NCI-H146 treated with DMSO at 0.1 percent for 48 hours (cell line): Measurements from ENCODE around the gene IGSF21.

Experiments
- DNase-seq: peaks from one replicate; lab custom pipeline; 2025; ENCODE audit not compliant: unreplicated experiment; lab: John Stamatoyannopoulos, UW

IGSF21 gene

DNA sequence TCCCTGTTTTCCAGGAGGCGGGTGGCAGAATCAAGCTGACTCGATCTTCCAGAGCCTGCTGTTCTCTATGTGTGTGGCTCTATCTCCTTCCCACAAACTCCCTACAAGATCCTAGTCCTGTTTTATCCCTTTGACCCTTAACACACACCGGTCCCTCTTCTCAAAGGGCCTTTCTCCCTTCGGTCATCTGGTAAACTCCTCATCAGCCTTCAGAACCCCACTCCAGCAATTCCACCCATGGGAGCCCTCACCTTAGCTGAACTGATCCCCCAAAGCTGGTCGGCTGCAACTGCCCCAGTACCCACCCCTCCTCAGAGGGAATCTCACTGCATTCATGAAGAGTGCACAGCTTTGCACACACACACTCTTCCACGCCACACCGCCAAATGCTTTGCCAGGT lies 184.9 kb downstream of the IGSF21 start:
- DNase-seq = no peak

DNA sequence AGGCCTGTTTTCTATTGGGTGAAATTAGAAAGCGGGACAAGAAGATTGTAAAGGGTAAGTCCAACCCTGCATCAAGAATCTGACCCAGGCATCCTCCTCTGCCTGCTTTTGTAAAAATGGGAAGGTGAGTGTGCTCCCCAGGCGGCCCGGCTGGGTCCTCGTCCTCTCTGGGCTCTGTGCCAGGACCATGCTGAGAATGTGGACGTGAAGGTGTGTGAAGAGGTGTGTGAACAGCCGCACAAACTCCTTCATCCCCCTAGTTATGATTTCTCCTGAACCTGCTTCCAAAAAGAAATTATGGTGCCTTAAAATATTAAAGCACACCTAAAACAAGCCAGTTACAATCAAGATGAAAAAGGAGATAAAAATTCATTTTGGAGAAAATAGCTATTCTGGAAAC lies 185.7 kb downstream of the IGSF21 start:
- no peak for DNase-seq

DNA sequence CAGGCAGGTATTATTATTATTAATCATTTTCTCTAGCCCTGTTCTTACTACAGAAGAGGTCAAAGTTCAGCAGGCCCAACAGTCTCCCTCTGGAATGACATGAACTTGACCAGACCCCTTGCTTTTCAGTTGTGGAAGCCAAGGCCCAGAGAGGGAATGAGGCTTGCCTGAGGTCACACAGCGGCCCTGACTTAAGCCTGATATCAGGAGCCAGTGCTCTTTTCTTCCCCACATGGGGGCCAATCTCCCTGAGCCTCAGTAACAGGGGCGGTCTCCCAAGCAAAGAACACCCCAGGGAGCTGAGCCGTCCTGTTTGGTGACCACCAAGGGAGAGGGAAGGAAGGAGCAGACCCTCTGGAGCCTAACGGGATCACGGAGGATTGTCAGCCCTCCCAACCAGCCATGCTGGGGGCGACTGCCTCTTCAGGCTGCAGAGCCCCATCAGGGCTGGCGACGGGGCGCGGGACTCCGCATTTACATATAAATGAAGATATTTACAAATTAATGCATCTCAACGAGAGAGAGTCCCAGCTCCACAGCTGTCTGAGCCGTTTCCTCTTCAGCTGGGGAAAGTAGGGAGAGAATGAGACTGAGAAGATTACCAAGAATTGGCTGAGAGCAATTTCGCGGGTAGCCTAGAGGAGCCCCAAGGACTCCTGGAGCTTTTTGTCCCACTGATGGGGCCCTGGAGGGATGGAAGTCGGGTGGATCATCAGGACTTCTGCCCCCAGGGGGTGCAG lies 187.0 kb downstream of the IGSF21 start:
- no peak for DNase-seq

DNA sequence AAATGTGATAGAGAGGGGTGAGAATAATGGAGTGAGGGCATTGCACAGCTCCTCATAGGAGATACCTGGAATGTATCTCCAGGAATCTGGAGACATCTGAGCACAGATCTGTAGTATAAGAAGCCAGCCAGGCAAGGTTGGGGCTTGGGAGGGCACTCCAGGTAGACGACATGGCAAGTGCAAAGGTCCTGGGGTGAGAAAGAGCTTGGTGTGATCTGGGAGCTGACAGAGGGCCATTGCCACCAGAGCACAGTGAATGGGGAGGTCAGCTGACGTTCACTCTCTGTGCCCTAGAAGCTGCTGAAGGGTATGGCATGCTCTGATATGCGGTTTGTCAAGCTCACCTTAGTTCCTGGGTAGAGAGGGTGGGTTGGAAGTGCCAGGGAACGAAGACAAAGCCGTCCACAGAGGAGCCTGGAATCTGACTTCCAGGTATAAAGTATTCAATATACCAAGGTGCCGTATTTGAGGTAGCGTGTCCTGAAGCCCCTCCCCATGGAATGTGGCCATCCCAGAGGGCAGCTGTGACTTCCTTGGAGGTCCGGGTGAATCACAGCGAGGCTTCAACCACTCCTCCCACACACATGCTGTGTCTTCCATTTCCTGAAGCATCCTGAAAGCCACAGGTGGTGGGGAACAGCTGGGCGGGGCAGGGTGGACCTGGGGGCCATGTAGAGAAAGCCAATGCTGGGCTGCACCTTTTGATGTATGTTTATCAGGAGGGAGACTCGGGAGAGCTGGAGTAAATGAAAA lies 190.5 kb downstream of the IGSF21 start:
- DNase-seq = no peak

DNA sequence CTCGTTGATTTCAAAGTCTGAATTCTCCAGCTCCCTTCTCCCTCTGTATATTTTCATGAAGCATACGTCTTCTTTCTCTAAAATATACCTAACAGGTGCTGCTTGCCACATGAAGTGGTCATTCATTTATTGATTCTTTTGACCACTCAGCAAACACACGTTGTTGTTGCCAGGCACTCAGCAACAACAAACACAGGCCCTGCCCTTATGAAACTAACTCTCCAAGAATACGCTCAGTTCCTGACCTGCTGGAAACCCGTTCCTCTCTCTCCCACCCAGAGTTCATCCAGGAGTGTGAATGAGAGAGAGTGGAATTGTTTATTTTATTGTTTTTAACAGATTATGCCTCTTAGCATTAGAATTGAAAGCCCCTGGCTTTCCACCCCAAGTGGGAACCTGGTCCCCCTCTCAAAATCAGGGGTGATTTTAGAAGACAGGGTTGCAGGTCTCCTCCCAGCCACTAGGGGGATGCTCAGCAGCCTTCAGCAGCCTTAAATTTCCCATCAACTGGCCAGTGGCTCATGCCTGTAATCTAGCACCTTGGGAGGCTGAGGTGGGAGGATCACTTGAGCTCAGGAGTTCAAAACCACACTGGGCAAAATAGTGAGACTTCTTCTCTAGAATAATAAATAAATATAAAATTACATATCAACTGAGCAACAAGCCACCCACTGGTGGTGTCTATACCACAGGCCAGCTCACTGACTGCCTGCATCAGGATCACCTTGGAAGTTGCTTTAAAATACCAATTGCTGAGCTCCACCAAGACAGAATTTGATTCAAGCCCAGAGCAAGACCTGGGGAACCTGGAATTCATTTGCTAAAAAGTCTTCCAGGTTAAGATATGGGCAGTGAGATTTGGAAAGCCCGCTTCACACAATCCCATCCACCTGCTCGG lies 192.1 kb downstream of the IGSF21 start:
- DNase-seq = no peak

DNA sequence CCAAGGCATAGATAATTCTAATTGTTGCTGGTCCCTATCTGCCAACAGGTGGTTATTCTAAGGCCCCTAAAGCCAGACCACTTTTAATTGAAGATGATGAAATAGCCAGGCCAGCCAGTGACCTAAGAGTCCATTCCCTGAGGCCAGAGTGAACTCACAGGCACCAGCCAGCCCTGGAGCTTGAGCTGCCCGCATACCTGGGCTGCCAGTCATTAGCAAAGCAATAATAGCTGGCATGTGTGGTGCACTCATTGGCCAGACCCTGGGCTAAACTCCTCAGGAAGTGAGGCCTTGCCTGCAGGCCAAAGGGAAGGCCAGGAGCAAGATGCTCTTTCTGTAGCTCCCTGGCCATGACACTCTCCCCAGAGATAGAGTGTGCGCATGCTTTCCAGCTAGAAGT lies 192.8 kb downstream of the IGSF21 start:
- DNase-seq = no peak

DNA sequence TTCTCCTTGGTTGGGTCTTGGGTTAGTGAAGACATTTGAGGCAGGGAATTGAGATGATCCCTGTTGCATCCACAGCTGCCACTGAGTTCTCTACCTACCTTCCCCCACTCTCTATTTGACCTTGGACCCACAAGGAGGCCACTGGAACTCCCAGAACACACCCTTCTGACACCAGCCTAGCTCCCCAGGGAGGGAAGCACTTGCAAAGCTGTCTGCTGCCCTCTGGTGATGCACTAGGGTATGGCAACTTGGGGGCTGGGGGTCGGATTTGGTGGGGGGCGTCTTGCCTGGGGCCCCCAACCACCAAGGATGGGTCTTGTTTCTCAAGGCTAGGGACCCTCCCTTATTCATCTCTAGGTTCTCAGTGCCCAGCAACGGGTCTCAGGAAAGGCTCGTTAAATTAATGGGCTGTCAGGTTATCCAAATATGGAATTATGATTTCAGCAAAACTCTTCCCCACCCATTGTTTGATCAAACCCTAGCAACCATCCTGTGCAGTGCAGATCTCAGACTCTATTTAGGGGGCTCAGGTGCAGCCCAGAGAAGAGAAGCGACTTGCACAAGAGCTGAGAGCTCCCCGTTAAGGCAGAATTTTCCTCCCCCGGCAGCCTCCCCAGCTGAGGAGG lies 195.3 kb downstream of the IGSF21 start:
- no peak for DNase-seq

DNA sequence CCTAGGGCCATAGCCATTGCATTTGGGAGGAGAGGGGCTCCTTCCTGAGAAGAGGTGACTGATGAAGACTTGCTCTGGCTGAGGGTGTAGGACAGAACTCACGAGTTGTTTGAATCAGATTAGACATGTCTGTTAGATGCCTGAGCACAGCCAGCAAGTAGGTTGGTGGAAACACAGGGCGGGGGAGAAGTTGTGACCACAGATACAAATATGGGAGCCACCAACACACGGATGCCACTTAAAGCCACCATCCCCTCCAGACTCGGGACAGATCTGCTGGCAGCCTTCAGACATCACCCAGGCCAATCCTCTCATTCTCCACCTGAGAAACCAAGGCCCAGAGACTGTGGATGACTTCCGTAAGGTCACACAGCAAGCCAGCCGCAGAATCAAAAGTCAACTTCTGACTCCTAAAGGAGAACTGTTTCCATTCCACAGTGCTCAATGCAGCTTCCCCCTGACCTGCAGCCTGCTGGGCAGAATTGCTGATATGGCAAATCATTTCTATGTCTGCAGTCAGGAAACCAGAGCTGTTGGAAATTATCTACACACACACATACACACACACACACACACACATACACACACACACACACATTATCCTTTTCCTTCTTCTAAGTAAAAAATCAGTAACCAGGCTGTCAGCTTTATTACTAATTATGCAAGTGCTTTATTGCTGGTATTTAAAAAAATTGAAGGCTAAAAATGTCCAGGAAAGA lies 196.7 kb downstream of the IGSF21 start:
- no peak for DNase-seq

DNA sequence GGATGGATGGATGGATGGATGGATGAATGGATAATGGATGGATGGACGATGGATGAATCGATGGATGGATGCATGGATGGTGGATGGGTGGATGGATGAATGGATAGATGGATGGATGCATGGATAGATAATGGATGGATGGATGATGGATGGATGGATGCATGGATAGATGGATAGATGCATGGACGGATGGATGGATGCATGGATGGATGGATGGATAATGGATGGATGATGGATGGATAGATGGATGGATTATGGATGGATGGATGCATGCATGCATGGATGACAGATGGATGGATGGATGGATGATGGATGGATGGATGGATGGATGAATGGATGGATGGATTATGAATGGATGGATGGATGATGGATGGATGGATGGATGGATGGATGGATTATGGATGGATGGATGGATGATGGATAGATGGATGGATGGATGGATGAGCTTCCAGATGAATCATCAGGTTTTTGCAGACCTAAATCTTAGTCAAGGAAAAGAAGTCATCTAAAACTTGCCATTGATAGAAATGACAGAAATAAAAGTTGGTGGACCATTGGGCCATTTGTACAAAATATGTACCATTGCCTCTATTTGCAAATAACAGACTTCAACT lies 197.7 kb downstream of the IGSF21 start:
- DNase-seq = no peak

DNA sequence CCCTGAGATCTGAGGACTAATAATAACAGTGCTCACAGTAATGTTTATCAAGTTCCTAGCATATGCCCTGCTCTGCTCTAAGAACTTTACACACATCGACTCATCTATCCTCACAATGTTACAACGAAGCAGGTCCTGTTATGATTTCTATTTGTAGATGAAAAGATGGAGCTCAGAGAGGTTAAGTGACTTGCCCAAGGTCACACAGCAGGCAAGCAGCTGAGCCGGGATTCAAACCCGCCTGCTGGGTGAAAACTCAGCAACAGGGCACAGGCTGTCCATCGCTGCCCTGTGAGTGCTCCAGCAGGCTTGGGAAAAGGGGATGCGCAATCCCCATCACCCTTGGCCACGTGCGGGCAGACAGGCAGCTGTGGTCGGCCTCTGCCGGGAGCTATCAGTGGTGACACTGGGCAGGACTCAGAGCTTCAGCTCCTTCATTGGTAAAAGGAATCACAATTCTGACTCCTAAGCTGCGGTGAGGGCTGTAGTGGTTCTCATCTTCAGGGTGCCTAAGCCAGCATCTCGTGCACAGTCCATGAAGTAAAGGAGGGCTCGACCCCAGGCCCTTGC lies 199.8 kb downstream of the IGSF21 start:
- DNase-seq = no peak

DNA sequence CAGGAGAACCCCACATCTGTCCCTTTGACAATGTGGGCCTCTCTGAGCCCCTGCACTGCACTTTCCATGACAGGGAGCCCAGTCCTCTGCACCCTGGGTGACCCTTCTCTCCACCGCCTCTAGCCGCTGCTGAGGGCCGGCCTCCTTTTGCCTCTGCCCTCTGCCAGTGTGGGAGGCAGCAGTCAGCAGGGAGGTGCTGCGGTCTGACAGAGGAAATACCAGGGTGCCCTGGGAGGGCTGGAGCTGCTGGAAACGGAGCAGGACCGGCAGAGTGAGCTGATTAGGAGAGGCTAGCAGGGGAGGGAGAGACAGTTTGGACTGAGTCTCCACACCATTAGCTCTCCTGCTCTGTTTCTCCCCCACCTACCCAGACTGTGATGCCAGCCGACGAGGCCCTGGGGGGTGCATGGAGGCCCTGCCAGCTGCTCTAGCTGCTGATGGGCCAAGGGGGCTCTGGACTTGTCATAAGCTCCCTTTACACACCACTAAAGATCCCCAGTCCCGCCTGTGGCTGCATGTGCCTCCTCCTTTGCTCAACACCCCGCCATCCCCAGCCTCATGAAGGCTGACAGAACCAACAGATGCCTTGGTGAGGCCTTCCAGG lies 202.1 kb downstream of the IGSF21 start:
- no peak for DNase-seq

DNA sequence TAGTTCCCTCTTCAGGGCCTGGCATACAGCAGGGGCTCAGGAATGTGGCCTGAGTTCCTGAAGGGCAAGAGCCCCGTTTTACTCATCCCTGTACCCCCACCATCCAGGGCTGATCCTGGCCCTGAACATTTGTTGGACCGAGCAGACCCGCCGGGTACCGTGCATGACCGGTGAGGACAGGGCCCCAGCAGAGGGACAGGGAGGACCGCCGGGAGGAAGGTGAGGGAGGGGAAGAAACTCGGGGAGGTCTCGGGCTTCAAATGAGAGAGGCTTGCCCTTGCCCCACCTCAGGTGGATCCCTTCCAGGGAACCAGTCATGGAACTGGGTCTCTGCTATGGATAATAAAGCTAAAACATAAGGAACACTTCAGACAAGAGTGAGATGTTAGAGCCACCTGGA lies 205.4 kb downstream of the IGSF21 start:
- no peak for DNase-seq

DNA sequence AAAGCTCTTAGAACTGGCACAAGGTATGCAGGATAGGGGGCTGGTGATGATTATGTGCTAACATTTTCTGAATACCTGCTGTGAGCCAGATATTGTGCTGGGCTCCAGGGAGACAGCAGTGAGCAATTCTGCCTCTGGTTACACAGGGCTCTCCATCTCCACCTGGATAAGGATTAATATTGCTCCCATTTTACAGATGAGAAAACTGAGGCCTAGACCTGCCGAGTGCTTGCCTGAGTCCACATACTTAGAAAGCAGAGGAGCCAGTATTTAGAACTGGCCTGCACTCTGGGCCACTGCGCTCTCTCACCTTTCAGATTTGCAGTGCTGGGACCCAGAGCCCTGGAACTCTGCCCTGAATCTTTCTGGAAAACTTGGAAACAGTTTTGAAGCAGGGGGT lies 205.9 kb downstream of the IGSF21 start:
- no peak for DNase-seq

DNA sequence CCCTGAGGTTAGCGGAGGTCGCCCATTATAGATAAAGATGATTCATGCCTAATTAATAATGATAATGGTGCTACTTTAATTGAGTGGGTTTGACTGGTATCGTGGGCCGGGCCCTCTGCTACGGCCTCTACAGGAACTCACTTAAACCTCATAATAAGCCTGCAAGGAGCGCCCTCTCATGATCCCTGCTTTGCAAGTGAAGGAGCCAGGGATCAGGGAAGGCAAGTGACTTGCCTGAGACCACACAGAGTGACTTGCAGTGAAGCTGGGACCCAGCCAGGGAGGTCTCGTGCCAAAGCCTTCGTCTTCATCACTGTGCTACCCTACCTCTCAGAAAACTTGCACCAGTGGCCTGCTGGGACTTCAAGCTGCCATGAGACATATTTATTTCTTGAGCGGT lies 206.8 kb downstream of the IGSF21 start:
- no peak for DNase-seq

DNA sequence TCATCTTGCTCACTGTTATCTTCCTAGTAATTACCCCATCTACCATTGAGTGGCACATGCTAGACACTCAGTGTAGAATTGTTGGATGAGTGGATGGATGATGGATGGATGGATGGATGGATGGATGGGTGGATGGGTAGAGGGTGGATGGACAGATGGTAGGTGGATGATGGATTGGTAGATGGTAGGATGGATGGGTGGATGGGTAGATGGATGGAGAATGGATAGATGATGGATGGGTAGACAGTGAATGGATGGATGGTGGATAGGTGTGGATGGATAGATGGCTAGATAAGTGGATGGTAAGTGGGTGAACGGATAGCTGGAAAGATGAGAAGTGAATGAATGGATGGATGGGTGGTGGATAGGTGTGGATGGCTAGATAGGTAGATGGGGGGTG lies 207.9 kb downstream of the IGSF21 start:
- no peak for DNase-seq

DNA sequence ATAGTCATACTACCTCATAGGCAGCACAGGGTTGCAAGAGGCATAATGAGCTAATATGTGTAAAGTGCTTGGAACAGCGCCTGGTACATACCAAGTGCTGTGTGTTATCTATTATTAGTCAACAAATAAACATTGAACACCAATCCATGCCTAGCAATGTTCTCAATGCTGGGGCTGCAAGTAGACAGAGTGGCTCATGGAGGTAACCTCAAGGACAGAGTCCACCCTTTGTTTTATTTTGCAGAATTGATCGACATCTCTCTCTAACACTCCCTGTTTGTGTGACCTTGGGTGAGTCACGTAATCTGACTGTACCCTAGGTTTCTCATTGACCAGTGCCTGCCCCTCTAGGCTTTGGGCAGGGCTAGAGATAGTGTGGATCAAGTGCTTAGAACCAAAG lies 209.2 kb downstream of the IGSF21 start:
- no peak for DNase-seq

DNA sequence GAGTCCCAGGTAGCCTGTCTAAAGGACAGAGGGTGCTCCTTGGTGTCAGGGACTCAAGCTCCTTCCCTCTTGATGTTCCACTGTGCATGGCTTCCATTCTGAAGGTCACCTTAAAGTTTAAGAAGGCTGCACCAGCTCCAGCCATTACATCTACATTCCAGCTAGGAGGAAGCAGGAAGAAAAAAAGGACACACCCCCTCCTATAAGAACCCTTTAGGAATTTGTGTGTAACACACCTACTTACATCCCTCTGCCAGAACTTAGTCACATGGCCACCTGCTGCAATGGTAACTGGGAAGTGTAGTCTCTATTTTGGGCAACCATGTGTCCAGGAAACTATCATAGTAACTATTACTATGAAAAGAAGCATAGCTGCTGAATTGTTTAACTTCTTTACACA lies 211.5 kb downstream of the IGSF21 start:
- DNase-seq = no peak

DNA sequence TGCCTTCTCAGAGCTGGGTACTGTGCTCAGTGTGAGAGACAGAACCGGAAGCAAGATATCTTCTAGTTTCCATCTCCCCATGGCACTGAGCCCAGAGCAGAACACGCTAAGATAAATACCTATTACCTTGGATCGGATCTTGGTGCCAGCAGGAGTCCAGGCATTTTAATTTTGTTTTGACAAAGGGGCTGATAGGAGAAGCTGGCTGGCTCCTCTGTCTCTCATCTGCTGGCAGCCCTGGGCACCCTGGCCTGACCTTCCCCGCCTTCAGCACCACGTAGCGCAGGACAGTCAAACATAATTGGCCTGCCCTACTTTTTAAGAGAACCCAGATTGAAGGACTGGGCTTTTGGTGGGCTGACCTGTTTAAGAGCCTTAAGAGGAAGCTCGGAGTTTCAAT lies 212.5 kb downstream of the IGSF21 start:
- DNase-seq = no peak

DNA sequence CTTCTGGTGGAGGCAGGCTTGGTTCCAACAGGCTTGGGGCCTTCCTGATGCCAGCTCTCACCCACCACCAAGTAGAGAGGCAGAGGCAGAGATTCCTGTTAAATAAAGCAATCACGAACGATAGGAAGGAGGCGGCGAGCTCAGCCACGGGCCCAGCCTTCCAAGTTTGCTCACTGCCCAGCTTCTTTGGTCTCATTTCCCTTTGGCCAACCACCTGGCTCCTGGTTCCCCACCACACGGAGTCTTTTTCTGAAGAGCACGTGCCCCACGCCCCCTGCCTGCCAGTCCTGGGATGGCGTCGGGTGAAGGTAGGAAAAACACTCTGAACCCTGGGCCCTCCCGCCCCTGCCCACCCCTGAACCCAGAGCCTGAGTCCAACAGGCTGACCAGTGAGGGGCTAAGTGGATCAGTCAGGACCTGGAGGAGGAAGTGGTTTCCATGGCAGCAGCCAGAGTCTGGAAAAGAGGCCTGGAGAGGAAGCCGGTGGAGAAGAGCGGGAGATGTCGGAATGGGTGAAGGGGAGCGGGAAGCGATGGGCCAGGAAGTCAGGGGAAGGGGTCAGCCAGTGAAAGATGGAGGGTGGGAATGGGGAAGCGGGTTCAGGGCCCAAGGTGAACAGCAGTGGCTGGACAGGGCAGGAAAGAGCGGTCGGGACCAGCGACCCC lies 214.9 kb downstream of the IGSF21 start:
- no peak for DNase-seq
